Ishikawa (cell line): ENCODE data around the gene TNFAIP1.

Experiments used
- CEBPB ChIP-seq: IDR thresholded peaks from 2 replicates; pipeline ENCODE4 v1.6.1; 2012
- CREB1 ChIP-seq: IDR thresholded peaks from 2 replicates; pipeline ENCODE4 v1.6.1; 2012; ENCODE audit warnings: low read depth
- EGR1 ChIP-seq: IDR thresholded peaks from 2 replicates; pipeline ENCODE4 v1.6.1; 2012
- EP300 ChIP-seq: IDR thresholded peaks from 2 replicates; pipeline ENCODE4 v1.6.1; 2012; ENCODE audit warnings: borderline replicate concordance
- MAX ChIP-seq: IDR thresholded peaks from 2 replicates; pipeline ENCODE4 v1.6.1; 2012
- TAF1 ChIP-seq: IDR thresholded peaks from 2 replicates; pipeline ENCODE4 v1.6.1; 2012; ENCODE audit warnings: low read depth, mild to moderate bottlenecking
- TCF12 ChIP-seq: IDR thresholded peaks from 2 replicates; pipeline ENCODE4 v1.6.1; 2012; ENCODE audit warnings: low read depth
- TEAD4 ChIP-seq: IDR thresholded peaks from 2 replicates; pipeline ENCODE4 v1.6.1; 2012
- YY1 ChIP-seq: IDR thresholded peaks from 2 replicates; pipeline ENCODE4 v1.6.1; 2012; ENCODE audit warnings: low read depth

- no peak for TF ChIP-seq EP300
- TF ChIP-seq CEBPB: no peak
- no peak for TF ChIP-seq TCF12
- TF ChIP-seq MAX: no peak
- TF ChIP-seq TEAD4: no peak
- TF ChIP-seq EGR1: no peak
- no peak for TF ChIP-seq TAF1
- TF ChIP-seq CREB1: no peak
- TF ChIP-seq YY1: no peak
Measured at GRCh38 chr17:28344011-28344410, 8.4 kb downstream of the TNFAIP1 start.
